ENCODE data around the gene DRD2.

DRD2 gene

GRCh38 chr11:113372309-113372708 is 102.9 kb downstream of the DRD2 start:
- no peak for DNase-seq (ENCODE audit: low read depth)

DNA sequence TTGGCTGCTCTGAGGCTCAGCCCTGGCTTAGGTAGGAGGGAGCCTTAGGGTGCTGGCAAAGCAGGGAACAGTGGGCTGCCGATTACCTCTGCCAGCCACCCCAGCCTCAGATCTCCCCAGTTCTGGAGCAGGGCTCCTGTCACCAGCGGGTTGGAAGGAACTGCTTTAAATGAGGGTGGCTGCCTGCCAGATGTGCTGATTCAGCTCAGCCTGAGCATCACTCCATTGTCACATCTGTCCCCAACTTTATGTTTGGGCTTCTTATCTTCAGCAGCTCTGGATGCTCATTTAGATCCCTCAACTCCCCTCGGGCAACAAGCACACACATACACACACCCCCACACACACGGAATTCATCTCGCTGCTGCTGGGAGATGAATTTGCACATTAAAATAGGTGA is 104.6 kb downstream of the DRD2 start:
- peak; percentile 4 for DNase-seq (ENCODE audit: low read depth)

DNA sequence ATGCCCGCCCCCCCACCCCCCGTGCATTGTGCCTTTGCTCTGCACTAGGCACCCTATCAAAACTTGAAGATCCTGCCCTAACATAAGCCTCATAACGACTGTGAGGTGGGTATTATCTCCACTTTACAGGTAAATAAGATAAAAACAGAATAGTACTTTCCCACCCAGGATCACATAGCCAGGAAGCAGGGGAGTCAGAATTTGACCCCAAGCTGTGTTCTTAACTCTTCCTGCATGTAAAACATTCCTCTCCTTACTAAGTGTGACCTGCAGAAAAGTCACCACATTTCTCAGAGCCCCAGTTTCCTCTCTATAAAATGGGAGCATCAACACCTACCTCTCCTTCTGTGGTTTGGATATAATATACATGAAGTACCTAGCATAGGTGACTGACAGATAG is 105.8 kb downstream of the DRD2 start:
- DNase-seq (ENCODE audit: low read depth), result no peak

DNA sequence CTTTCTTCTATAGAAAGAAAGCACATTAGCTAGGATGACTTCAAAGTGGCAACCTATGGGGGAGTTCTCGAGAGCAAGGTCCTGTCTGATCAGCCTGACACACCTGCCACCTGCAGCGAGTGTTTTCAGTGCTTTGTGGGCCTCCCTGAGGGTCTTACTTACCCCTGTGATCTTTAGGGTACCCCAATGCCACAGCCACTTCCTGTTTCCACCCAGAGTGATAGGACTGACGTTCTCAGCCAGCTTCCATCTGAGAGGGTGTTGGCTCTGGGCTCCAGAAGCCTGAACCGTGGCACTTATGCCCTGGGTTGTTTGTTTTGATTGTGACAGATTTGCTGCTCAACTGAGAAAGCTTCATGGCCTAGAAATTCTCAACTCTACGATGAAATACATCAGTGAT is 109.3 kb downstream of the DRD2 start:
- no peak for DNase-seq (ENCODE audit: low read depth)

DNA sequence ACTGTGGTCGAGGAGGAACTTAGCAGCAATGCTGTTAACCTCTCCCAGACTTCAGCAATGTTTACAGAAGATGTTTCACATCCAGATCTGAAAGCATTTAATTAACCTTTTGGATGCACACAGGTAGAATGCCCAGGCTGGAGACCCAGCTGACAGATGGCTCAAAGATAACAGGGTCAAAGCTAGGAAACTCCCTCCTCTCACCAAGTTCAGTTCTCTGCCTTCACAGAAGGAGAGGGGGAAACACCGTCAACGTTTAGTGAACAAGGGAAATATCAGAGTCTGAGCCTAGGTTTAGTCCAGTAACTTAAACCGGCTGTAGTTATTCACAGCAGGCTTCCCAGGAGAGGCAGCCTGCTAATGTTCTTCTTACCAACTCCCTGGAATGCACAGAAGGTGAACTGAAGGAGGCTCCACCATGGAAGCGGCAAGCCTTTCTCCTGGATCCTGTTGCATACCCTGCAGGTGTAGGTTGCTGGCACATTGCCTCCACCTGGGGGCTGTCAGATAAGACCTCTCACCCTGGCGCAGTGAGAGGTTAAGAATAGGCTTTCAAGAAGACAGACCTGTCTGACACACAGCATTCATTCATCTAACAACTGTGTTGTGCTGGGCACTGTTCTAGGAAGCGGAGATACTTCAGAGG is 111.1 kb downstream of the DRD2 start:
- DNase-seq (ENCODE audit: low read depth), result no peak

GRCh38 chr11:113363406-113363805 is 111.8 kb downstream of the DRD2 start:
- no peak for DNase-seq (ENCODE audit: low read depth)
